Smooth muscle cell (in vitro differentiated cells): ENCODE results near the gene MCL1. TPM values are rescaled to one million over a fixed set of nuclear protein-coding genes. Genes with fewer than 3 reads are reported as not detected.

Experiments
- DNase-seq: peaks from one replicate; lab custom pipeline; 2025; ENCODE audit not compliant: unreplicated experiment; lab: John Stamatoyannopoulos, UW
- H2AFZ ChIP-seq: fragments of 200-600 bp; sonication (generic); 2 replicates; pipeline ENCODE4 v1.6.0; 2016; ENCODE audit warnings: antibody characterized with exemption, low read depth, mild to moderate bottlenecking
- H3F3A ChIP-seq: fragments of 200-600 bp; sonication (generic); 2 replicates; pipeline ENCODE4 v1.6.0; 2017; ENCODE audit warnings: antibody characterized with exemption, low read depth
- H3K27ac ChIP-seq: fragments of 200-600 bp; sonication (generic); 2 replicates; pipeline ENCODE4 v1.5.1; 2016; ENCODE audit warnings: low read depth, mild to moderate bottlenecking
- H3K27me3 ChIP-seq: fragments of 200-600 bp; sonication (generic); 2 replicates; pipeline ENCODE4 v1.6.1; 2016; ENCODE audit warnings: low read depth, mild to moderate bottlenecking
- H3K36me3 ChIP-seq: fragments of 200-600 bp; sonication (generic); 2 replicates; pipeline ENCODE4 v1.5.1; 2016; ENCODE audit warnings: low read depth
- H3K4me1 ChIP-seq: fragments of 200-600 bp; sonication (generic); 2 replicates; pipeline ENCODE4 v1.5.1; 2016; ENCODE audit warnings: low read depth
- H3K4me2 ChIP-seq: fragments of 200-600 bp; sonication (generic); 2 replicates; pipeline ENCODE4 v1.6.0; 2016; ENCODE audit warnings: mild to moderate bottlenecking
- H3K4me3 ChIP-seq: fragments of 200-600 bp; sonication (generic); 2 replicates; pipeline ENCODE4 v1.5.1; 2016; ENCODE audit warnings: mild to moderate bottlenecking
- H3K79me2 ChIP-seq: fragments of 200-600 bp; sonication (generic); 2 replicates; pipeline ENCODE4 v1.6.0; 2016; ENCODE audit warnings: low read depth, mild to moderate bottlenecking
- H3K9ac ChIP-seq: fragments of 200-600 bp; sonication (generic); 2 replicates; pipeline ENCODE4 v1.6.0; 2016; ENCODE audit warnings: low read depth
- H3K9me3 ChIP-seq: fragments of 200-600 bp; sonication (generic); replicated peaks from 2 replicates; pipeline ENCODE4 v1.5.1; 2016; ENCODE audit warnings: low read depth
- H4K20me1 ChIP-seq: fragments of 200-600 bp; sonication (generic); 2 replicates; pipeline ENCODE4 v1.6.0; 2016; ENCODE audit warnings: low read depth
- CTCF ChIP-seq: fragments of 200-600 bp; sonication (generic); IDR thresholded peaks from 2 replicates; pipeline ENCODE4 v1.5.1; 2017; ENCODE audit warnings: borderline replicate concordance, mild to moderate bottlenecking, antibody characterized with exemption; ENCODE audit not compliant: insufficient read depth, poor library complexity, severe bottlenecking
- WGBS: methylation state at CpG from one replicate; pipeline ENCODE4 v1.1.7; 2016; ENCODE audit warnings: low lambda C conversion rate; 5-methylcytosine and 5-hydroxymethylcytosine counted together
- microRNA-seq: library from miRNA; unstranded; fragments of <30 nt; microRNA quantifications from one replicate; pipeline ENCODE4, GENCODE V29; 2016; ENCODE audit warnings: borderline number of aligned reads
- polyA plus RNA-seq: library from polyadenylated mRNA; unstranded; fragments of >200 nt; fragmentation: Nextera tagmentation; extraction: Ambion mirVana; gene quantifications from 2 replicates; pipeline ENCODE4 v1.2.1, GENCODE V29; 2016
- small RNA-seq: library from RNA; depleted of rRNA; stranded (forward); fragments of <200 nt; gene quantifications from one replicate; pipeline ENCODE3, GENCODE V24; 2014
- total RNA-seq: library from RNA; depleted of rRNA; stranded (reverse); fragments of >200 nt; gene quantifications from 2 replicates; pipeline ENCODE4 v1.2.3, GENCODE V29; 2014

The MCL1 gene
- total and polyA plus RNA-seq, 2 experiments from 2014 or later: 224 to 519 TPM

DNA sequence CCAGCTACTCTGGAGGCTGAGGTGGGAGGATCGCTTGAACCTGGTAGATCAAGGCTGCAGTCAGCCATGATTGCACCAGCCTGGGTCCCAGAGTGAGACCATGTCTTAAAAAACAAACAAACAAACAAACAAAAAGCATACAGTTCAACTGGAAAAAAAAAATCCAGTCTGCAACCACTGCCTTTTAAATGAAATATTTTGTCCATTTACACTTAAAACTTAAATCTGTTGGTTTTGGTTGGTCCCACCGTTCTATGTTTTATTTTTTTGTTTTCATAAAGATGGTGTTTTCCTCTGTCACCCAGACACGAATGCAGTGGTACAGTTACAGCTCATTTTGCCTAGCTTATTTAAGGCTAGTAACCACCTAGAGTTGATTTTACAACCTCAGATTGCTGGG, 54.1 kb downstream of the MCL1 start:
- no peak overlapping the region for H2AFZ ChIP-seq
- H3K27ac ChIP-seq: no peak overlapping the region
- no peaks in the 10 kb centered on the region for H3K27me3 ChIP-seq
- peaks cover 3% of the 10 kb centered on the region for H3F3A ChIP-seq
- H3K9ac ChIP-seq: no peak overlapping the region
- H3K9me3 ChIP-seq: no peaks in the 10 kb centered on the region
- no peak for TF ChIP-seq CTCF
- no peaks in the 10 kb centered on the region for H3K36me3 ChIP-seq
- DNase-seq: no peak
- peaks cover 9% of the 10 kb centered on the region for H3K4me1 ChIP-seq
- H3K79me2 ChIP-seq: no peaks in the 10 kb centered on the region
- WGBS: 88% methylated on average over 3 of the region's 3 CpGs
- no peaks in the 10 kb centered on the region for H4K20me1 ChIP-seq
- H3K4me3 ChIP-seq: no peak overlapping the region
- no peak overlapping the region for H3K4me2 ChIP-seq

Small RNA genes lying within 50 kb of the gene (microRNA-seq; reads per million reads assigned to microRNA genes)
- gene MIR4257: not detected

Small RNA genes lying within 50 kb of the gene (small RNA-seq; reads per million reads assigned to genes)
- gene MIR4257 (0.13 reads per million), gene RF00015 (not detected), gene RF00561 (not detected), gene RN7SL473P (2.4 reads per million, percentile 48 among the genes with 10 or more reads in this experiment), gene RN7SL600P (2.2 reads per million, percentile 46 among the genes with 10 or more reads in this experiment)

Other genes starting within 250 kb of the MCL1 start
- 15.4 and 17.1 TPM in 2 replicates for gene RPRD2, start 215.5 kb downstream of the MCL1 start, total RNA-seq
- 14.2 and 15.8 TPM in 2 replicates for gene RPRD2, start 215.5 kb downstream of the MCL1 start, polyA plus RNA-seq
- 8.6 and 10.2 TPM in 2 replicates for gene TARS2, start 92.2 kb downstream of the MCL1 start, total RNA-seq
- 20.9 and 23.1 TPM in 2 replicates for gene TARS2, start 92.2 kb downstream of the MCL1 start, polyA plus RNA-seq
- 14.6 and 19.0 TPM in 2 replicates for gene ECM1, start 71.5 kb downstream of the MCL1 start, total RNA-seq
- 32.0 and 36.1 TPM in 2 replicates for gene ECM1, start 71.5 kb downstream of the MCL1 start, polyA plus RNA-seq
- gene FALEC, start 63.9 kb downstream of the MCL1 start, total RNA-seq: not detected in 2 replicates
- 0.62 and 1.2 TPM in 2 replicates for gene FALEC, start 63.9 kb downstream of the MCL1 start, polyA plus RNA-seq
- 2.4 and 6.4 TPM in 2 replicates for gene ADAMTSL4, start 30.2 kb downstream of the MCL1 start, total RNA-seq
- 8.4 and 20.8 TPM in 2 replicates for gene ADAMTSL4, start 30.2 kb downstream of the MCL1 start, polyA plus RNA-seq
- 63.5 and 66.3 TPM in 2 replicates for gene ENSA, start 50.0 kb upstream of the MCL1 start, total RNA-seq
- gene ENSA, start 50.0 kb upstream of the MCL1 start, polyA plus RNA-seq: 31.3 and 54.7 TPM in 2 replicates
- gene GOLPH3L, start 117.5 kb upstream of the MCL1 start, total RNA-seq: 10.7 and 15.3 TPM in 2 replicates
- gene GOLPH3L, start 117.5 kb upstream of the MCL1 start, polyA plus RNA-seq: 9.9 and 16.2 TPM in 2 replicates
- gene HORMAD1, start 141.3 kb upstream of the MCL1 start, total RNA-seq: not detected in 2 replicates
- gene HORMAD1, start 141.3 kb upstream of the MCL1 start, polyA plus RNA-seq: not detected in 2 replicates
- 1.0 and 2.8 TPM in 2 replicates for gene CTSS, start 186.2 kb upstream of the MCL1 start, total RNA-seq
- gene CTSS, start 186.2 kb upstream of the MCL1 start, polyA plus RNA-seq: 1.3 and 1.4 TPM in 2 replicates
- gene CTSK, start 228.7 kb upstream of the MCL1 start, total RNA-seq: 12.2 and 14.6 TPM in 2 replicates
- gene CTSK, start 228.7 kb upstream of the MCL1 start, polyA plus RNA-seq: 11.5 and 12.4 TPM in 2 replicates